NCI-H128 (cell line): ENCODE data around the gene EDDM3A.
"Not testable (repeated sequence)": the region's sequence is repeated elsewhere in the genome, so short reads cannot be mapped to it uniquely, and the experiment has no call there.

Experiments used
- DNase-seq: peaks from one replicate; lab custom pipeline; 2025; ENCODE audit not compliant: unreplicated experiment; lab: John Stamatoyannopoulos, UW

The EDDM3A gene

GRCh38 chr14:20732979-20733635, 12.6 kb upstream of the EDDM3A start:
- no peak for DNase-seq

- no peak for DNase-seq
These were observed 11.8 kb upstream of the EDDM3A start for GRCh38 chr14:20733684-20734429.

- DNase-seq, result no peak
These were observed 11.3 kb upstream of the EDDM3A start for GRCh38 chr14:20734430-20734806.

GRCh38 chr14:20738292-20738691, 7.4 kb upstream of the EDDM3A start:
- DNase-seq, result not testable (repeated sequence)

GRCh38 chr14:20742132-20742531, 3.6 kb upstream of the EDDM3A start:
- DNase-seq, result no peak

- no peak for DNase-seq
These were observed 2.1 kb upstream of the EDDM3A start for GRCh38 chr14:20743556-20743955.

- DNase-seq, result no peak
These were observed 879 bp downstream of the EDDM3A start for GRCh38 chr14:20746566-20746965.

- DNase-seq, result no peak
These were observed 2.8 kb downstream of the EDDM3A start for GRCh38 chr14:20748439-20748838.

- no peak for DNase-seq
These were observed 4.5 kb downstream of the EDDM3A start for GRCh38 chr14:20750194-20750593.

GRCh38 chr14:20751963-20752562, 6.4 kb downstream of the EDDM3A start:
- DNase-seq, result no peak

GRCh38 chr14:20754308-20754707, 8.6 kb downstream of the EDDM3A start:
- no peak for DNase-seq

GRCh38 chr14:20755037-20755436, 9.3 kb downstream of the EDDM3A start:
- DNase-seq, result no peak

GRCh38 chr14:20757965-20758364, 12.3 kb downstream of the EDDM3A start:
- no peak for DNase-seq

GRCh38 chr14:20759465-20759864, 13.8 kb downstream of the EDDM3A start:
- not testable (repeated sequence) for DNase-seq

- no peak for DNase-seq
These were observed 15.3 kb downstream of the EDDM3A start for GRCh38 chr14:20760950-20761349.

GRCh38 chr14:20768593-20768892, 22.9 kb downstream of the EDDM3A start:
- DNase-seq, result no peak

- no peak for DNase-seq
These were observed 23.7 kb downstream of the EDDM3A start for GRCh38 chr14:20769421-20769820.

GRCh38 chr14:20772650-20773049, 27.0 kb downstream of the EDDM3A start:
- DNase-seq, result no peak

GRCh38 chr14:20774258-20774824, 28.7 kb downstream of the EDDM3A start:
- no peak for DNase-seq

- no peak for DNase-seq
These were observed 29.4 kb downstream of the EDDM3A start for GRCh38 chr14:20775043-20775442.

- no peak for DNase-seq
These were observed 30.2 kb downstream of the EDDM3A start for GRCh38 chr14:20775901-20776300.

GRCh38 chr14:20781803-20782202, 36.1 kb downstream of the EDDM3A start:
- no peak for DNase-seq
